A549 (cell line): ENCODE data around the gene HTR5A. TPM values are rescaled to one million over a fixed set of nuclear protein-coding genes. Genes with fewer than 3 reads are reported as not detected.

ENCODE experiments used
- ATAC-seq, 2 experiments: fragments of 200-7000 bp in 1 of 2; fragments of >200 bp in 1 of 2; cut with Nextera tagmentation in 1 of 2; cut with Tn5 transposase in 1 of 2; 3 replicates each; pipeline versions ENCODE4 v1.8.0 to v1.9.1; 2018 to 2020; ENCODE audit warnings: mild to moderate bottlenecking in 1 of 2, moderate library complexity in 1 of 2
- CTCF ChIA-PET: fragments of 300-600 bp; sonication (Branson Sonifier 250); formaldehyde crosslinking; extraction: SDS; loops from one replicate; lab custom pipeline; 2021; ENCODE audit warnings: antibody characterized with exemption, inconsistent platforms; lab: Yijun Ruan, JAX
- POLR2A ChIA-PET: fragments of 350-600 bp; formaldehyde crosslinking; extraction: SDS; loops from one replicate; lab custom pipeline; 2021; ENCODE audit warnings: antibody characterized with exemption, inconsistent platforms; lab: Yijun Ruan, JAX
- DNase-seq, 2 experiments: peaks; one replicate each; pipeline versions ENCODE4 v3.0.0 to v3.0.0-alpha.2; 2011 to 2016; ENCODE audit warnings: low read depth in 1 of 2, low spot score in 1 of 2
- FAIRE-seq: peaks from 2 replicates; lab custom pipeline; 2011; peaks lifted over from hg19 to GRCh38; lab: Jason Lieb, UNC
- H3K27ac ChIP-seq, 2 experiments: fragments of >200 bp; sonication (Bioruptor Twin); formaldehyde crosslinking; 3 replicates each; pipeline ENCODE4 v1.5.1; 2016 to 2017
- H3K4me1 ChIP-seq: fragments of >200 bp; sonication (Bioruptor Twin); formaldehyde crosslinking; 3 replicates; pipeline ENCODE4 v1.6.1; 2016
- H3K4me2 ChIP-seq: fragments of >200 bp; sonication (Bioruptor Twin); formaldehyde crosslinking; 3 replicates; pipeline ENCODE4 v1.6.1; 2016
- H3K4me3 ChIP-seq: fragments of >200 bp; sonication (Bioruptor Twin); formaldehyde crosslinking; 3 replicates; pipeline ENCODE4 v1.5.1; 2016
- H3K9me3 ChIP-seq: fragments of >200 bp; sonication (Bioruptor Twin); formaldehyde crosslinking; 3 replicates; pipeline ENCODE4 v1.6.1; 2016
- ATOH8 ChIP-seq: fragments of 250-450 bp; sonication (Bioruptor Pico); IDR thresholded peaks from 2 replicates; pipeline ENCODE4 v1.5.0; 2020; ENCODE audit warnings: low read depth, mild to moderate bottlenecking, moderate library complexity
- BHLHE40 ChIP-seq: IDR thresholded peaks from 2 replicates; pipeline ENCODE4 v1.6.1; 2012; ENCODE audit warnings: low read depth, low read length, inconsistent platforms
- CHD2 ChIP-seq: fragments of 150-350 bp; IDR thresholded peaks from 2 replicates; pipeline ENCODE4 v1.6.1; 2014; ENCODE audit warnings: low read length; ENCODE audit not compliant: partially characterized antibody
- CTCF ChIP-seq: fragments of >200 bp; sonication (Bioruptor Twin); formaldehyde crosslinking; IDR thresholded peaks from 3 replicates; pipeline ENCODE4 v1.5.1; 2016
- E2F6 ChIP-seq: IDR thresholded peaks from 2 replicates; pipeline ENCODE4 v1.6.1; 2012; ENCODE audit warnings: low read depth, borderline replicate concordance
- EHF ChIP-seq: fragments of 250-450 bp; sonication (Bioruptor Pico); IDR thresholded peaks from 2 replicates; pipeline ENCODE4 v1.5.0; 2020; ENCODE audit warnings: mild to moderate bottlenecking
- EHMT2 ChIP-seq: fragments of 200-600 bp; sonication (generic); IDR thresholded peaks from 2 replicates; pipeline ENCODE4 v1.6.1; 2016; ENCODE audit warnings: antibody characterized with exemption, low read depth, mild to moderate bottlenecking, moderate library complexity
- EP300 ChIP-seq, 2 experiments: fragments of >200 bp; sonication (Bioruptor Twin); formaldehyde crosslinking; IDR thresholded peaks; 2 replicates in 1 of 2; 3 replicates in 1 of 2; pipeline ENCODE4 v1.6.1; 2016 to 2017
- FOSB ChIP-seq: fragments of 250-450 bp; sonication (Bioruptor Pico); IDR thresholded peaks from 2 replicates; pipeline ENCODE4 v1.5.0; 2020; ENCODE audit warnings: mild to moderate bottlenecking, moderate library complexity
- FOXS1 ChIP-seq: fragments of 250-450 bp; sonication (Bioruptor Pico); IDR thresholded peaks from 2 replicates; pipeline ENCODE4 v1.5.0; 2020; ENCODE audit warnings: mild to moderate bottlenecking, moderate library complexity
- GATA3 ChIP-seq: IDR thresholded peaks from 2 replicates; pipeline ENCODE4 v1.6.1; 2012; ENCODE audit warnings: borderline replicate concordance
- HEYL ChIP-seq: fragments of 250-450 bp; sonication (Bioruptor Pico); IDR thresholded peaks from 2 replicates; pipeline ENCODE4 v1.8.0; 2021; ENCODE audit warnings: mild to moderate bottlenecking, moderate library complexity
- HOXB5 ChIP-seq: fragments of 250-450 bp; sonication (Bioruptor Pico); IDR thresholded peaks from 2 replicates; pipeline ENCODE4 v1.5.0; 2020; ENCODE audit warnings: mild to moderate bottlenecking, moderate library complexity
- JUN ChIP-seq, 2 experiments: fragments of >200 bp; sonication (Bioruptor Twin); formaldehyde crosslinking; IDR thresholded peaks; 2 replicates in 1 of 2; 3 replicates in 1 of 2; pipeline ENCODE4 v1.6.1; 2016 to 2017
- JUNB ChIP-seq: fragments of >200 bp; sonication (Bioruptor Twin); formaldehyde crosslinking; IDR thresholded peaks from 2 replicates; pipeline ENCODE4 v1.6.1; 2016
- KDM5A ChIP-seq: fragments of 200-600 bp; sonication (generic); IDR thresholded peaks from 2 replicates; pipeline ENCODE4 v1.6.1; 2016; ENCODE audit warnings: antibody characterized with exemption, mild to moderate bottlenecking
- MAFK ChIP-seq: fragments of 450-650 bp; IDR thresholded peaks from 2 replicates; pipeline ENCODE4 v1.6.1; 2014; ENCODE audit not compliant: partially characterized antibody
- MAZ ChIP-seq: fragments of 150-350 bp; IDR thresholded peaks from 2 replicates; pipeline ENCODE4 v1.6.1; 2014; ENCODE audit warnings: antibody characterized with exemption, low read depth, low read length, borderline replicate concordance
- POLR2AphosphoS2 ChIP-seq: conservative IDR thresholded peaks from 2 replicates; pipeline ENCODE4 v1.6.1; 2012; ENCODE audit warnings: low read length, improper control_type of control experiment, inconsistent platforms
- RAD21 ChIP-seq, 2 experiments: fragments of >200 bp in 1 of 2; sonication (Bioruptor Twin) in 1 of 2; formaldehyde crosslinking in 1 of 2; IDR thresholded peaks in 1 of 2; conservative IDR thresholded peaks in 1 of 2; 2 replicates in 1 of 2; 3 replicates in 1 of 2; pipeline ENCODE4 v1.6.1; 2012 to 2018; ENCODE audit warnings: inconsistent platforms in 1 of 2
- RCOR1 ChIP-seq: fragments of 150-350 bp; IDR thresholded peaks from 2 replicates; pipeline ENCODE4 v1.6.1; 2014; ENCODE audit warnings: antibody characterized with exemption, low read length, low read depth
- RNF2 ChIP-seq: fragments of 200-600 bp; sonication (generic); IDR thresholded peaks from 2 replicates; pipeline ENCODE4 v1.6.1; 2016; ENCODE audit warnings: low read depth, mild to moderate bottlenecking, antibody characterized with exemption, moderate library complexity, borderline replicate concordance
- SMC3 ChIP-seq: fragments of >200 bp; sonication (Bioruptor Twin); formaldehyde crosslinking; IDR thresholded peaks from 3 replicates; pipeline ENCODE4 v1.6.1; 2018; ENCODE audit warnings: inconsistent platforms
- SREBF2 ChIP-seq: fragments of 450-650 bp; IDR thresholded peaks from 2 replicates; pipeline ENCODE4 v1.6.1; 2014; ENCODE audit warnings: mild to moderate bottlenecking, moderate library complexity
- ZFP36 ChIP-seq: fragments of 450-650 bp; IDR thresholded peaks from 2 replicates; pipeline ENCODE4 v1.6.1; 2014; ENCODE audit warnings: borderline replicate concordance; ENCODE audit not compliant: partially characterized antibody
- ZNF302 ChIP-seq: fragments of 250-450 bp; sonication (Bioruptor Pico); IDR thresholded peaks from 2 replicates; pipeline ENCODE4 v1.9.0; 2021; ENCODE audit warnings: inconsistent platforms, mild to moderate bottlenecking, moderate library complexity
- WGBS: methylation state at CpG from one replicate; pipeline ENCODE4 v1.1.6; 2017; ENCODE audit errors: missing lambda C conversion rate; 5-methylcytosine and 5-hydroxymethylcytosine counted together
- polyA plus RNA-seq, 4 experiments: library from polyadenylated mRNA; depleted of rRNA in 3 of 4; stranded (reverse); fragments of >200 nt; fragmentation: RNase III in 1 of 4; extraction: RNeasy Plus Mini Kit Qiagen cat#74134 plus additional on column Dnase treatment in 1 of 4; gene quantifications; 2 replicates in 3 of 4; 3 replicates in 1 of 4; pipeline ENCODE4 v1.2.3, GENCODE V29; 2011 to 2017
- TF ChIP-seq, protein P1 (sequence below): IDR thresholded peaks from 2 replicates; pipeline ENCODE4 v1.6.1; 2012
- TF ChIP-seq, protein P2 (sequence below): fragments of 450-650 bp; IDR thresholded peaks from 2 replicates; pipeline ENCODE4 v1.6.1; 2014; ENCODE audit warnings: antibody characterized with exemption

The HTR5A gene
- polyA plus RNA-seq, 2 of the 4 experiments (the other 2 are of a cell fraction) = not detected

DNA sequence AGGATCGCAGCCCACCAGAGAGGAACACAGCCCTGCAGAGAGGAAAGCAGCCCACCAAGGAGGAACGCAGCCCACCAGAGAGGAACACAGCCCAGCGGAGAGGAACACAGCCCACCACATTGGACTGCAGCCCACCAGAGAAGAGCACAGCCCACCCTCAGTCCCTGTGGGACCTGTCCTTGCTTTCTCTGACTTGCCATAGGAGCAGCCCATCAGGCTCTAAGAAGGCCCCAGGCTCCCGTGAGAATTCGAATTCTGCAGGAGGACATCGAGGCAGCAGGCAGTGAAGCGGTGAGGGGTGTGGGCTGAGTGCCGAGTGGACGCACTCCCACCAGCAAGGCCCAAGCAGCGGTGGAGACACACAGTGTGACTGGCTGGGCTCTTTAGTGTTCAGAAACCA lies 59.1 kb downstream of the HTR5A start (continued):
- no peak for TF ChIP-seq ATOH8 (CRISPR knock-in tag)
- TF ChIP-seq EHMT2 = no peak
- TF ChIP-seq ZFP36 = no peak
- TF ChIP-seq JUN (IDR thresholded peaks at IDR 0.05) = no peak
- TF ChIP-seq SMC3 = no peak
- TF ChIP-seq EP300 (IDR thresholded peaks at IDR 0.05) = no peak
- TF ChIP-seq CHD2 = no peak
- TF ChIP-seq RCOR1 = no peak

- no peak for FAIRE-seq
- TF ChIP-seq FOXS1 = no peak
- no peak for TF ChIP-seq HEYL
- no peak for TF ChIP-seq RAD21 (conservative IDR thresholded peaks at IDR 0.05 in 1 of 2, IDR thresholded peaks at IDR 0.05 in 1 of 2)
- TF ChIP-seq KDM5A = no peak
- no peak for TF ChIP-seq SMC3
- no peak for TF ChIP-seq E2F6
- TF ChIP-seq SREBF2 = no peak
These were observed 59.7 kb downstream of the HTR5A start for GRCh38 chr7:155129789-155130188.

DNA sequence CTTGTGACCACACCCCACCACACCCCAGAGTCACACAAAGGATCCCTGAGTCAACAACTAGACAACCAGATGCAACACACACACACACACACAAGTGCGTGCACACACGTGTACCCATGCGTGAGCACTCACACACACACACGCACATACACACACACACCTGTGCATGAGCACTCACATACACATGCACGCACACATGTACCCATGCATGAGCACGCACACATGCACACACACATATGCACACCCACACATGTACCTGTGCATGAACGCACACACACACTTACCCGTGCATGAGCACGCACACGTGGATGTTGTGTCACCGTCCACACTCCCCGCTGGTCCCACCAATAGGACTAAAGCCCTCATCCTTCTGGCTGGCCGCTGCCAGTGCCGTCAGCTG lies 60.4 kb downstream of the HTR5A start:
- TF ChIP-seq GATA3 (no peak), JUN (IDR thresholded peaks at IDR 0.05) (no peak), MAZ (no peak), POLR2AphosphoS2 (no peak), MAFK (no peak)
- TF ChIP-seq, protein P1, sequence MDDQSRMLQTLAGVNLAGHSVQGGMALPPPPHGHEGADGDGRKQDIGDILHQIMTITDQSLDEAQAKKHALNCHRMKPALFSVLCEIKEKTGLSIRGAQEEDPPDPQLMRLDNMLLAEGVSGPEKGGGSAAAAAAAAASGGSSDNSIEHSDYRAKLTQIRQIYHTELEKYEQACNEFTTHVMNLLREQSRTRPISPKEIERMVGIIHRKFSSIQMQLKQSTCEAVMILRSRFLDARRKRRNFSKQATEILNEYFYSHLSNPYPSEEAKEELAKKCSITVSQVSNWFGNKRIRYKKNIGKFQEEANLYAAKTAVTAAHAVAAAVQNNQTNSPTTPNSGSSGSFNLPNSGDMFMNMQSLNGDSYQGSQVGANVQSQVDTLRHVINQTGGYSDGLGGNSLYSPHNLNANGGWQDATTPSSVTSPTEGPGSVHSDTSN = no peak
- H3K4me3 ChIP-seq = no peak overlapping the region
- no peak overlapping the region for H3K4me2 ChIP-seq
- ATAC-seq = no peak
- ChIA-PET CTCF (no interaction called here), POLR2A (no interaction called here)
- no peaks in the 10 kb centered on the region for H3K4me1 ChIP-seq
- 83% methylated on average over 14 of the region's 14 CpGs for WGBS
- no peak overlapping the region for H3K27ac ChIP-seq
- H3K9me3 ChIP-seq = no peaks in the 10 kb centered on the region
- no peak for DNase-seq
- FAIRE-seq = no peak

More at GRCh38 chr7:155129789-155130188, 59.7 kb downstream of the HTR5A start:
- WGBS = 9% methylated on average over 7 of the region's 7 CpGs
- DNase-seq (no peak), ATAC-seq (no peak)
- POLR2A ChIA-PET = no interaction called here
- no peak overlapping the region for H3K27ac ChIP-seq
- H3K4me1 ChIP-seq = no peaks in the 10 kb centered on the region
- H3K9me3 ChIP-seq = no peaks in the 10 kb centered on the region
- no peak overlapping the region for H3K4me2 ChIP-seq
- CTCF ChIA-PET = no interaction called here
- no peak overlapping the region for H3K4me3 ChIP-seq

DNA sequence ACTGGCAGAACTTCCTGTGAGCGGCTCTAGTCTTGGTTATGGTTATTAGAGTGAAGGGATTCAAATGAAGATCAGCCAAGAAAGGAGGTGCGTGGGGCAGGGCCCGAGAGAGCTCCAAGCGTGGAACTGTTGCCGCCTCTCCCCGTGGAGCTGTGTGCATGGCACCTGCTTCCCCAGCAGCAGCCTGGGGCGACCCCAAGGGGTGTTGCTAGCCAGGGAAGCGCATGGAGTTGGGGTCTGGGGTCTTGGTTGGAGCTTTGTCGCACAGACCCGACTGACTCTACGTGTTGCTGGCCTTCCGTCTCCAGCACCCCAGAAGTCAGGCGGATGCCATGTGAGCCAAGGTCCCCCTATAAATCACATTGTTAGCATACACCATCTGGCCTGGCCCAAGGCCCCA lies 61.0 kb downstream of the HTR5A start:
- H3K27ac ChIP-seq = no peak overlapping the region
- H3K4me1 ChIP-seq = no peaks in the 10 kb centered on the region
- H3K4me2 ChIP-seq = no peak overlapping the region
- FAIRE-seq = no peak
- H3K9me3 ChIP-seq = no peaks in the 10 kb centered on the region
- POLR2A ChIA-PET = no interaction called here
- TF ChIP-seq JUNB = no peak
- TF ChIP-seq CTCF = no peak
- no peak for TF ChIP-seq RNF2
- no peak for TF ChIP-seq ZNF302
- no peak for TF ChIP-seq EHF (CRISPR knock-in tag)
- TF ChIP-seq, protein P2, sequence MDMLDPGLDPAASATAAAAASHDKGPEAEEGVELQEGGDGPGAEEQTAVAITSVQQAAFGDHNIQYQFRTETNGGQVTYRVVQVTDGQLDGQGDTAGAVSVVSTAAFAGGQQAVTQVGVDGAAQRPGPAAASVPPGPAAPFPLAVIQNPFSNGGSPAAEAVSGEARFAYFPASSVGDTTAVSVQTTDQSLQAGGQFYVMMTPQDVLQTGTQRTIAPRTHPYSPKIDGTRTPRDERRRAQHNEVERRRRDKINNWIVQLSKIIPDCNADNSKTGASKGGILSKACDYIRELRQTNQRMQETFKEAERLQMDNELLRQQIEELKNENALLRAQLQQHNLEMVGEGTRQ = no peak
- no peak for TF ChIP-seq FOSB (CRISPR knock-in tag)
- TF ChIP-seq MAFK = no peak
- TF ChIP-seq BHLHE40 = no peak
- TF ChIP-seq HOXB5 (CRISPR knock-in tag) = no peak
- no peak for TF ChIP-seq SREBF2
- TF ChIP-seq EHMT2 = no peak
- TF ChIP-seq ZFP36 = no peak
- no peak for TF ChIP-seq FOXS1
- TF ChIP-seq, all 56 proteins: peak for 0
- DNase-seq (no peak), ATAC-seq (no peak)
- no peak overlapping the region for H3K4me3 ChIP-seq
- CTCF ChIA-PET = interaction anchor here (0.6 kb wide), 1 partner anchor 912 kb away, joined by 3 read pairs; no protein-coding TSS in a partner anchor
- WGBS = 50% methylated on average over 13 of the region's 13 CpGs
